ENCODE data around the gene APRT.

GRCh38 chr16:88771294-88771772, 40.4 kb downstream of the APRT start:
- TF ChIP-seq CTCF (IDR thresholded peaks at IDR 0.05 in 4 of 5, conservative IDR thresholded peaks at IDR 0.05 in 1 of 5) (no peak), POLR2A (IDR thresholded peaks at IDR 0.05) (no peak)
